Measurements from ENCODE around the gene PSMD4.

PSMD4 gene

GRCh38 chr1:151282883-151283725, 28.6 kb downstream of the PSMD4 start:
- TF ChIP-seq, protein P1, sequence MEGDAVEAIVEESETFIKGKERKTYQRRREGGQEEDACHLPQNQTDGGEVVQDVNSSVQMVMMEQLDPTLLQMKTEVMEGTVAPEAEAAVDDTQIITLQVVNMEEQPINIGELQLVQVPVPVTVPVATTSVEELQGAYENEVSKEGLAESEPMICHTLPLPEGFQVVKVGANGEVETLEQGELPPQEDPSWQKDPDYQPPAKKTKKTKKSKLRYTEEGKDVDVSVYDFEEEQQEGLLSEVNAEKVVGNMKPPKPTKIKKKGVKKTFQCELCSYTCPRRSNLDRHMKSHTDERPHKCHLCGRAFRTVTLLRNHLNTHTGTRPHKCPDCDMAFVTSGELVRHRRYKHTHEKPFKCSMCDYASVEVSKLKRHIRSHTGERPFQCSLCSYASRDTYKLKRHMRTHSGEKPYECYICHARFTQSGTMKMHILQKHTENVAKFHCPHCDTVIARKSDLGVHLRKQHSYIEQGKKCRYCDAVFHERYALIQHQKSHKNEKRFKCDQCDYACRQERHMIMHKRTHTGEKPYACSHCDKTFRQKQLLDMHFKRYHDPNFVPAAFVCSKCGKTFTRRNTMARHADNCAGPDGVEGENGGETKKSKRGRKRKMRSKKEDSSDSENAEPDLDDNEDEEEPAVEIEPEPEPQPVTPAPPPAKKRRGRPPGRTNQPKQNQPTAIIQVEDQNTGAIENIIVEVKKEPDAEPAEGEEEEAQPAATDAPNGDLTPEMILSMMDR (IDR thresholded peaks at IDR 0.05) = no peak
- DNase-seq (ENCODE audit: low spot score) = no peak
- H3K27ac ChIP-seq = peak overlapping the region; percentile 77 to 90
- peak overlapping the region; percentile 91 for H3K4me3 ChIP-seq

DNA sequence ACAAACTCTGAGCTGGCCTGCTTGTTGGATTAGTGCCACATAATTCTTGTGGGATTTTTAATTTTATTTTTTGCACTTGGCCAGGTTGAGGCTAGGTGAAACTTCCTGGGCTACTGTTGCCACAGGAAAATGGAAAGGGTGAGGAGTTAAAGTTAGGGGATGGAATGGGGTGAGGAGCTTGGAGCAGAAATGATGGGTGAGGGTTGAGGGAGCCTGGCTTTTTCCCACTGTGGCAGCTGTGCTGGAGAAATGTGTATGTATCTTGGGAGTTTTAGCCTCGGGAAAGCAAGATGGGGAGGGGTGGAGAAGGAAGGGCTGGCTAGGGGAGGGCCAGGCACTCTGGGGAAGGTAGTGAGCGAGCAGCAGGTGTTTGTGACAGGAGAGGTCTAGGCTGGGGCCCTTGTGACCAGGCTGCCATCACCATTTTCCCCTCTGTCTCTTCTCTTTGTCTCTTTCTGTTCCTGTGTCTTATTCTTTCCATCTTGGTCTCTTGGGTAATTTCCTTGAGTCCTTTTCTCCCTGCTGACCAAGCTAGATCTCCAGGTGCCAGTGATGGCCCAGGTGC, 29.6 kb downstream of the PSMD4 start:
- H3K4me3 ChIP-seq = peak overlapping the region; percentile 91
- no peak for DNase-seq (ENCODE audit: low spot score)
- peak overlapping the region; percentile 77 to 90 for H3K27ac ChIP-seq
- TF ChIP-seq, protein P1 (IDR thresholded peaks at IDR 0.05) = no peak

DNA sequence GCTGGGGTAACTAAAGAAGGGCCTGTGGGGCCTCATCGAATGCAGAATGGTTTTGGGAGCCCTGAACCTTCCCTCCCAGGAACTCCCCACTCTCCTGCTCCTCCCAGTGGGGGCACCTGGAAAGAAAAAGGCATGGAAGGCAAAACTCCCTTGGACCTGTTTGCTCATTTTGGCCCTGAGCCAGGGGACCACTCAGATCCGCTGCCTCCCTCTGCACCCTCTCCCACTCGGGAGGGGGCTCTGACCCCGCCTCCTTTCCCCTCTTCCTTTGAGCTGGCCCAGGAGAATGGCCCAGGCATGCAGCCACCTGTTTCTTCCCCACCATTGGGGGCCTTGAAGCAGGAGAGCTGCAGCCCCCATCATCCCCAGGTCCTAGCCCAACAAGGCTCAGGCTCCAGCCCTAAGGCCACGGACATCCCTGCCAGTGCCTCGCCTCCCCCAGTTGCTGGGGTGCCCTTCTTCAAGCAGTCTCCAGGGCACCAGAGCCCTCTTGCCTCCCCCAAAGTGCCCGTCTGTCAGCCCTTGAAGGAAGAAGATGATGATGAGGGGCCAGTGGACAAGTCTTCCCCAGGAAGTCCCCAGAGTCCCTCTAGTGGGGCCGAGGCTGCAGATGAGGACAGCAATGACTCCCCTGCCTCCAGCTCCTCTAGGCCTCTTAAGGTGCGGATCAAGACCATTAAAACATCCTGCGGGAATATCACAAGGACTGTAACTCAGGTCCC, 32.2 kb downstream of the PSMD4 start:
- TF ChIP-seq, protein P1 (IDR thresholded peaks at IDR 0.05) = no peak
- H3K4me3 ChIP-seq = no peak overlapping the region
- DNase-seq (ENCODE audit: low spot score) = no peak
- H3K27ac ChIP-seq = no peak overlapping the region

DNA sequence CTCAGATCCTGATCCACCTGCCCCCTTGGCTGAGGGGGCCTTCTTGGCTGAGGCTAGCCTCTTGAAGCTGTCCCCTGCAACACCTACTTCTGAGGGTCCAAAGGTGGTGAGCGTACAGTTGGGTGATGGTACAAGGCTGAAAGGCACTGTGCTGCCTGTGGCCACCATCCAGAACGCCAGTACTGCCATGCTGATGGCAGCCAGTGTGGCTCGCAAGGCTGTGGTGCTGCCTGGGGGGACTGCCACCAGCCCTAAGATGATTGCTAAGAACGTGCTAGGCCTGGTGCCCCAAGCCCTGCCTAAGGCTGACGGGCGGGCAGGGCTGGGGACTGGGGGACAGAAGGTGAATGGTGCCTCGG, 32.8 kb downstream of the PSMD4 start:
- H3K27ac ChIP-seq = no peak overlapping the region
- DNase-seq (ENCODE audit: low spot score) = no peak
- H3K4me3 ChIP-seq = no peak overlapping the region
- TF ChIP-seq, protein P1 (IDR thresholded peaks at IDR 0.05) = no peak

GRCh38 chr1:151287767-151288500, 33.4 kb downstream of the PSMD4 start:
- Histone ChIP-seq H3K4me3 (no peak overlapping the region), H3K27ac (no peak overlapping the region)
- TF ChIP-seq, protein P1 (IDR thresholded peaks at IDR 0.05) = no peak
- no peak for DNase-seq (ENCODE audit: low spot score)

GRCh38 chr1:151288502-151288901, 34.0 kb downstream of the PSMD4 start:
- no peak overlapping the region for H3K27ac ChIP-seq
- TF ChIP-seq, protein P1 (IDR thresholded peaks at IDR 0.05) = no peak
- H3K4me3 ChIP-seq = no peak overlapping the region
- no peak for DNase-seq (ENCODE audit: low spot score)

Measured in coronary artery (tissue), 2 donors.